ENCODE measurements around the gene MORF4L2. TPM values are rescaled to one million over a fixed set of nuclear protein-coding genes. Genes with fewer than 3 reads are reported as not detected.

MORF4L2 gene
- 772 and 1,067 TPM in 2 replicates for total RNA-seq

GRCh38 chrX:103686199-103687072 is at the start of gene MORF4L2:
TSS of gene MORF4L2 (minus strand) at chrX:103686699. CDS start at chrX:103677027, 9,672 bp downstream.

GRCh38 chrX:103710609-103711008 is 24.1 kb upstream of the MORF4L2 start, which contains the start of gene TMEM31:
TSS of gene TMEM31 (plus strand) at chrX:103710909. CDS start at chrX:103712259, 1,350 bp downstream.

GRCh38 chrX:103628386-103629317 is 57.8 kb downstream of the MORF4L2 start, which contains the start of gene TCEAL1:
TSS of gene TCEAL1 (plus strand) at chrX:103628975. CDS start at chrX:103629917, 942 bp downstream.

Other genes starting within 250 kb of the MORF4L2 start
- gene RAB40A, start 167.2 kb downstream of the MORF4L2 start, total RNA-seq: under 0.01 and 0.10 TPM in 2 replicates
- gene TCEAL4, start 101.2 kb downstream of the MORF4L2 start, total RNA-seq: 29.0 and 31.4 TPM in 2 replicates
- 7.9 and 10.5 TPM in 2 replicates for gene TCEAL3, start 78.7 kb downstream of the MORF4L2 start, total RNA-seq
- gene TCEAL1, start 57.7 kb downstream of the MORF4L2 start, total RNA-seq: 20.4 and 20.6 TPM in 2 replicates
- gene TMEM31, start 24.2 kb upstream of the MORF4L2 start, total RNA-seq: not detected in 2 replicates
- not detected in 2 replicates for gene PLP1, start 90.1 kb upstream of the MORF4L2 start, total RNA-seq
- 0.76 and 0.98 TPM in 2 replicates for gene RAB9B, start 145.6 kb upstream of the MORF4L2 start, total RNA-seq